Lower lobe of right lung (tissue), 2 donors: ENCODE measurements around the gene SLC36A1. TPM values are rescaled to one million over a fixed set of nuclear protein-coding genes. Genes with fewer than 3 reads are reported as not detected.

Source experiments
- ATAC-seq, 2 donors: fragments of 200-7000 bp; cut with Tn5 transposase; one replicate each; pipeline ENCODE4 v1.9.1; 2020 to 2022; ENCODE audit warnings: mild to moderate bottlenecking in 2 of 2, moderate library complexity in 2 of 2
- DNase-seq: peaks from one replicate; pipeline ENCODE4 v3.0.0-alpha.2; 2020
- H3K27ac ChIP-seq: fragments of 200-600 bp; one replicate; pipeline ENCODE4 v1.8.0; 2022
- H3K27me3 ChIP-seq: fragments of 200-600 bp; one replicate; pipeline ENCODE4 v1.8.0; 2022; ENCODE audit warnings: low read depth
- H3K36me3 ChIP-seq: fragments of 200-600 bp; one replicate; pipeline ENCODE4 v1.8.0; 2022; ENCODE audit warnings: mild to moderate bottlenecking
- H3K4me1 ChIP-seq: fragments of 200-600 bp; one replicate; pipeline ENCODE4 v1.8.0; 2022
- H3K4me3 ChIP-seq: fragments of 200-600 bp; one replicate; pipeline ENCODE4 v1.8.0; 2022; ENCODE audit warnings: mild to moderate bottlenecking
- H3K9me3 ChIP-seq: fragments of 200-600 bp; one replicate; pipeline ENCODE4 v1.8.0; 2022
- CTCF ChIP-seq: fragments of 200-600 bp; IDR thresholded peaks from one replicate; pipeline ENCODE4 v1.8.0; 2022; ENCODE audit warnings: antibody characterized with exemption, mild to moderate bottlenecking
- intact Hi-C: fragments of 100-400 bp; cut with DNase I; formaldehyde crosslinking; loops from one replicate; pipeline ENCODE4 v1.11.0; 2022
- total RNA-seq: library from RNA; stranded (reverse); fragmentation: NEBNext Ultra II Directional; extraction: Animal tissue kit (Norgen Biotek cat#: 25700); gene quantifications from one replicate; pipeline ENCODE4 v1.2.1, GENCODE V29; 2021
- donor health status: DM: no; HTN: yes; CAD: no; lungs with severe emphysema.

SLC36A1 gene
- total RNA-seq, 1 donor from 2014 or later, result 11.5 TPM

GRCh38 chr5:151469992-151470391, 22.6 kb downstream of the SLC36A1 start:
- H3K27ac ChIP-seq, result no peak overlapping the region
- peaks cover 54% of the 10 kb centered on the region for H3K36me3 ChIP-seq
- peak; percentile 34 to 39 for ATAC-seq
- intact Hi-C loops, result no loop called here
- no peak overlapping the region for H3K4me3 ChIP-seq
- H3K27me3 ChIP-seq, result no peaks in the 10 kb centered on the region
- TF ChIP-seq CTCF, result no peak
- no peak for DNase-seq
- H3K9me3 ChIP-seq, result no peaks in the 10 kb centered on the region
- H3K4me1 ChIP-seq, result no peaks in the 10 kb centered on the region

GRCh38 chr5:151470439-151470838, 23.0 kb downstream of the SLC36A1 start:
- ATAC-seq (no peak), DNase-seq (no peak)
- no peaks in the 10 kb centered on the region for H3K4me1 ChIP-seq
- no peaks in the 10 kb centered on the region for H3K9me3 ChIP-seq
- H3K36me3 ChIP-seq, result peaks cover 49% of the 10 kb centered on the region
- no peaks in the 10 kb centered on the region for H3K27me3 ChIP-seq
- H3K4me3 ChIP-seq, result no peak overlapping the region
- intact Hi-C loops, result no loop called here
- no peak for TF ChIP-seq CTCF
- no peak overlapping the region for H3K27ac ChIP-seq

GRCh38 chr5:151471276-151471675, 23.9 kb downstream of the SLC36A1 start:
- no peak for TF ChIP-seq CTCF
- Histone ChIP-seq H3K27me3 (no peaks in the 10 kb centered on the region), H3K27ac (no peak overlapping the region), H3K4me3 (no peak overlapping the region), H3K9me3 (no peaks in the 10 kb centered on the region), H3K4me1 (no peaks in the 10 kb centered on the region), H3K36me3 (peaks cover 49% of the 10 kb centered on the region)
- ATAC-seq, result no peak
- no peak for DNase-seq
- intact Hi-C loops, result no loop called here

- DNase-seq, result no peak
- Histone ChIP-seq H3K4me1 (no peaks in the 10 kb centered on the region), H3K9me3 (no peaks in the 10 kb centered on the region), H3K27me3 (no peaks in the 10 kb centered on the region), H3K4me3 (no peak overlapping the region), H3K36me3 (peaks cover 36% of the 10 kb centered on the region), H3K27ac (no peak overlapping the region)
- no peak for ATAC-seq
- intact Hi-C loops, result no loop called here
- TF ChIP-seq CTCF, result no peak
Measured at GRCh38 chr5:151474799-151475198, 27.4 kb downstream of the SLC36A1 start.

- intact Hi-C loops, result no loop called here
- ATAC-seq (no peak), DNase-seq (no peak)
- no peaks in the 10 kb centered on the region for H3K9me3 ChIP-seq
- TF ChIP-seq CTCF, result no peak
- H3K4me1 ChIP-seq, result no peaks in the 10 kb centered on the region
- H3K4me3 ChIP-seq, result no peak overlapping the region
- peaks cover 33% of the 10 kb centered on the region for H3K36me3 ChIP-seq
- H3K27ac ChIP-seq, result no peak overlapping the region
- no peaks in the 10 kb centered on the region for H3K27me3 ChIP-seq
Measured at GRCh38 chr5:151475388-151475787, 28.0 kb downstream of the SLC36A1 start.

- peaks cover 39% of the 10 kb centered on the region for H3K36me3 ChIP-seq
- no peaks in the 10 kb centered on the region for H3K27me3 ChIP-seq
- H3K27ac ChIP-seq, result no peak overlapping the region
- ATAC-seq, result no peak
- intact Hi-C loops, result no loop called here
- DNase-seq, result no peak
- no peak overlapping the region for H3K4me3 ChIP-seq
- H3K4me1 ChIP-seq, result no peaks in the 10 kb centered on the region
- no peaks in the 10 kb centered on the region for H3K9me3 ChIP-seq
- TF ChIP-seq CTCF, result no peak
Measured at GRCh38 chr5:151476016-151476415, 28.6 kb downstream of the SLC36A1 start.
